ENCODE measurements around the gene SKP1. TPM values are rescaled to one million over a fixed set of nuclear protein-coding genes. Genes with fewer than 3 reads are reported as not detected.
A peak's percentile ranks its signal among the peaks of the same experiment; 100 is the strongest.

SKP1 gene
- total and polyA plus RNA-seq, 12 donors: 65.2 to 675 (median 483) TPM

DNA sequence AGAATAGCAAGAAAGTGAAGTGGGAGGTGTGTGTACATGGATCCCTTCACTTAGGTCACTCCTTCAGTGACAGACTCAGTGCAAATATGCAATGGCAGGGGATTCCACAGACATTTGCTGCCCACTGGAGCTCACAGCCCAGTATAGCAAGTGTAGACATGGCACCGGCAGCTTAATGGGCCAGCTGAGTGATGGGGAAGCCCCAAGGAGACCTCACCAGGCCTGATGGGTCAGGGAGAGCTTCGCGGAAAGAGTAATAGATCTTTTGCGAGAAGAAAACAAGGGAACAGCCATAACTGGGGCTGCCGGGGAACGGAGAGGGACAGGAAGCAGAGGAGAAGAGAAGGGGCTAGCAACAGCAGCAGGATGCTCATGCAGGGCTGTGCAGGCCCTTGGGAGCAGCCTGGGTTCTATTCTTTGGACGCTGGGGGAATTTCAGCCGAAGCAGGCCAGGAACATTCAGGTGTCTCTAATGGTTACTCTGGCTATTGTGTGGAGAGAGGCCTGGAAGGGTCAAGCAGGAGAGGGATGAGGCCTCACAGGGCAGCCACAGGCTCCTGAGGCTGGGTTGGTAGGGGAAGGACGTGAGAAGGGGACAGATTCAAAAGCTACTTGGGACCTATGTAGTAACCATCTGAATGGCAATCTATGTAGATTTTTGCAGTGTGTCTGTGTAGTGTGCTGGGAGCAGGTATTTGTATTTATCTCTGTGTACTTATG, 35.3 kb downstream of the SKP1 start:
- WGBS, 2 donors: 75 to 79% methylated on average over 9 of the region's 9 CpGs
- intact Hi-C loops (cut with DNase I): loop anchor here in 8 of 10 donors (2.0 to 10.0 kb wide), 6 partner anchors 39 to 103 kb away; no protein-coding TSS in a partner anchor
- no peak overlapping the region for H3K4me3 ChIP-seq
- TF ChIP-seq, protein P1, sequence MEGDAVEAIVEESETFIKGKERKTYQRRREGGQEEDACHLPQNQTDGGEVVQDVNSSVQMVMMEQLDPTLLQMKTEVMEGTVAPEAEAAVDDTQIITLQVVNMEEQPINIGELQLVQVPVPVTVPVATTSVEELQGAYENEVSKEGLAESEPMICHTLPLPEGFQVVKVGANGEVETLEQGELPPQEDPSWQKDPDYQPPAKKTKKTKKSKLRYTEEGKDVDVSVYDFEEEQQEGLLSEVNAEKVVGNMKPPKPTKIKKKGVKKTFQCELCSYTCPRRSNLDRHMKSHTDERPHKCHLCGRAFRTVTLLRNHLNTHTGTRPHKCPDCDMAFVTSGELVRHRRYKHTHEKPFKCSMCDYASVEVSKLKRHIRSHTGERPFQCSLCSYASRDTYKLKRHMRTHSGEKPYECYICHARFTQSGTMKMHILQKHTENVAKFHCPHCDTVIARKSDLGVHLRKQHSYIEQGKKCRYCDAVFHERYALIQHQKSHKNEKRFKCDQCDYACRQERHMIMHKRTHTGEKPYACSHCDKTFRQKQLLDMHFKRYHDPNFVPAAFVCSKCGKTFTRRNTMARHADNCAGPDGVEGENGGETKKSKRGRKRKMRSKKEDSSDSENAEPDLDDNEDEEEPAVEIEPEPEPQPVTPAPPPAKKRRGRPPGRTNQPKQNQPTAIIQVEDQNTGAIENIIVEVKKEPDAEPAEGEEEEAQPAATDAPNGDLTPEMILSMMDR (IDR thresholded peaks at IDR 0.05): peak in 1 of 9 donors; percentile 7
- no peaks in the 10 kb centered on the region for H3K9me3 ChIP-seq
- DNase-seq: no peak
- H3K36me3 ChIP-seq: peaks cover 0 to 82% (median 3%) of the 10 kb centered on the region in 9 donors
- no peaks in the 10 kb centered on the region for H3K27me3 ChIP-seq
- H3K27ac ChIP-seq: no peak overlapping the region
- peaks cover 9 to 46% (median 24%) of the 10 kb centered on the region in 9 donors for H3K4me1 ChIP-seq
- no peak for ATAC-seq

GRCh38 chr5:134140530-134141201, 36.1 kb downstream of the SKP1 start:
- peak in 1 of 2 donors; percentile 57 for DNase-seq
- 30 to 36% methylated on average over 8 of the region's 8 CpGs for WGBS, 2 donors
- Histone ChIP-seq H3K4me3 (no peak overlapping the region), H3K4me1 (peaks cover 9 to 46% (median 24%) of the 10 kb centered on the region in 9 donors), H3K27me3 (no peaks in the 10 kb centered on the region), H3K9me3 (no peaks in the 10 kb centered on the region), H3K36me3 (peaks cover 0 to 82% (median 3%) of the 10 kb centered on the region in 9 donors), H3K27ac (no peak overlapping the region)
- TF ChIP-seq, protein P1 (IDR thresholded peaks at IDR 0.05): peak; percentile 49 to 82 (median 76)
- ATAC-seq: peak; percentile 50 to 82 (median 74)
- intact Hi-C loops (cut with DNase I): loop anchor here (1.0 to 10.0 kb wide), 6 partner anchors 38 to 102 kb away; no protein-coding TSS in a partner anchor

GRCh38 chr5:134139891-134140469, 36.8 kb downstream of the SKP1 start:
- peak overlapping the region in 3 of 10 donors; percentile 11 to 51 (median 23) for H3K27ac ChIP-seq
- WGBS, 2 donors: 94 to 96% methylated on average over 8 of the region's 8 CpGs
- intact Hi-C loops (cut with DNase I): loop anchor here (1.0 to 10.0 kb wide), 6 partner anchors 37 to 101 kb away; no protein-coding TSS in a partner anchor
- DNase-seq (no peak), ATAC-seq (no peak)
- TF ChIP-seq, protein P1 (IDR thresholded peaks at IDR 0.05): no peak
- peaks cover 9 to 42% (median 22%) of the 10 kb centered on the region in 9 donors for H3K4me1 ChIP-seq
- no peak overlapping the region for H3K4me3 ChIP-seq
- no peaks in the 10 kb centered on the region for H3K27me3 ChIP-seq
- peaks cover 0 to 82% (median 3%) of the 10 kb centered on the region in 9 donors for H3K36me3 ChIP-seq
- no peaks in the 10 kb centered on the region for H3K9me3 ChIP-seq

GRCh38 chr5:134139377-134139851, 37.3 kb downstream of the SKP1 start:
- ATAC-seq (peak; percentile 18 to 74 (median 46)), DNase-seq (no peak)
- intact Hi-C loops (cut with DNase I): loop anchor here in 1 of 10 donors (5.0 kb wide), 1 partner anchor 97 kb away; no protein-coding TSS in a partner anchor
- Histone ChIP-seq H3K9me3 (no peaks in the 10 kb centered on the region), H3K36me3 (peaks cover 0 to 82% (median 4%) of the 10 kb centered on the region in 9 donors), H3K4me1 (peaks cover 9 to 40% (median 21%) of the 10 kb centered on the region in 9 donors), H3K27me3 (no peaks in the 10 kb centered on the region), H3K27ac (peak overlapping the region in 7 of 10 donors; percentile 11 to 52 (median 28)), H3K4me3 (no peak overlapping the region)
- 80 to 93% methylated on average over 4 of the region's 4 CpGs for WGBS, 2 donors
- TF ChIP-seq, protein P1 (IDR thresholded peaks at IDR 0.05): no peak
